ENCODE measurements around the gene NOC3L.

NOC3L gene

GRCh38 chr10:94308866-94309265, 53.9 kb downstream of the NOC3L start:
- Histone ChIP-seq H3K4me3 (replicated peaks; ENCODE audit: low read depth, low read length) (no peak overlapping the region), H3K27me3 (replicated peaks; ENCODE audit: control insufficient read depth, insufficient read depth, low read length) (no peaks in the 10 kb centered on the region), H3K36me3 (ENCODE audit: control insufficient read depth, insufficient read depth, low read length) (no peaks in the 10 kb centered on the region)
- no peak for TF ChIP-seq CTCF (IDR thresholded peaks at IDR 0.05; ENCODE audit: insufficient read depth, low read length, poor library complexity, severe bottlenecking)
- no peak for DNase-seq (ENCODE audit: extremely low read depth, insufficient read length)

GRCh38 chr10:94307046-94307615, 55.6 kb downstream of the NOC3L start:
- Histone ChIP-seq H3K27me3 (replicated peaks; ENCODE audit: control insufficient read depth, insufficient read depth, low read length) (no peaks in the 10 kb centered on the region), H3K4me3 (replicated peaks; ENCODE audit: low read depth, low read length) (no peak overlapping the region), H3K36me3 (ENCODE audit: control insufficient read depth, insufficient read depth, low read length) (no peaks in the 10 kb centered on the region)
- DNase-seq (ENCODE audit: extremely low read depth, insufficient read length) = no peak
- no peak for TF ChIP-seq CTCF (IDR thresholded peaks at IDR 0.05; ENCODE audit: insufficient read depth, low read length, poor library complexity, severe bottlenecking)

DNA sequence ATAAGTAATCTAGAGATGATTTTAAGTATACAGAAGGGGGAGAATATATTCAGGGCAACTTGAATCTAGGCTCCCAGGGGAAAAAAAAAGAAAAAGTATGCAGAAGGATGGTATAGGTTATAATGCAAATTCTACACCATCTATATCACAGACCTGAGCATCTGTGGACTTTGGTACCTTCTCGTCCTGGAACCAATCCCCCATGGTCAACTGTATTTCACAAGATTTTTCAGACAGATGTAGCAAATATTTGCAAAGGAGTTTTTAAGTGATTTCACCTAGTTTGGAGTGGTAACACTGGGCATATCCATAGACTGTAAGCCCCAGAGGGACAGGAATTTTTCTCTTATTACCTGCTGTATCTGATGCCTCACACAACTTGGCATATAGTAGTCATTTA, 58.8 kb downstream of the NOC3L start:
- H3K4me3 ChIP-seq (replicated peaks; ENCODE audit: low read depth, low read length) = no peak overlapping the region
- no peaks in the 10 kb centered on the region for H3K36me3 ChIP-seq (ENCODE audit: control insufficient read depth, insufficient read depth, low read length)
- TF ChIP-seq CTCF (IDR thresholded peaks at IDR 0.05; ENCODE audit: insufficient read depth, low read length, poor library complexity, severe bottlenecking) = no peak
- no peaks in the 10 kb centered on the region for H3K27me3 ChIP-seq (replicated peaks; ENCODE audit: control insufficient read depth, insufficient read depth, low read length)
- DNase-seq (ENCODE audit: extremely low read depth, insufficient read length) = no peak

- TF ChIP-seq CTCF (IDR thresholded peaks at IDR 0.05; ENCODE audit: insufficient read depth, low read length, poor library complexity, severe bottlenecking) = no peak
- DNase-seq (ENCODE audit: extremely low read depth, insufficient read length) = no peak
- Histone ChIP-seq H3K27me3 (replicated peaks; ENCODE audit: control insufficient read depth, insufficient read depth, low read length) (no peaks in the 10 kb centered on the region), H3K4me3 (replicated peaks; ENCODE audit: low read depth, low read length) (no peak overlapping the region), H3K36me3 (ENCODE audit: control insufficient read depth, insufficient read depth, low read length) (no peaks in the 10 kb centered on the region)
Observed at GRCh38 chr10:94300042-94300441, 62.7 kb downstream of the NOC3L start.

GRCh38 chr10:94299417-94299816, 63.3 kb downstream of the NOC3L start:
- DNase-seq (ENCODE audit: extremely low read depth, insufficient read length) = no peak
- H3K4me3 ChIP-seq (replicated peaks; ENCODE audit: low read depth, low read length) = no peak overlapping the region
- H3K27me3 ChIP-seq (replicated peaks; ENCODE audit: control insufficient read depth, insufficient read depth, low read length) = no peaks in the 10 kb centered on the region
- H3K36me3 ChIP-seq (ENCODE audit: control insufficient read depth, insufficient read depth, low read length) = no peaks in the 10 kb centered on the region
- no peak for TF ChIP-seq CTCF (IDR thresholded peaks at IDR 0.05; ENCODE audit: insufficient read depth, low read length, poor library complexity, severe bottlenecking)

- Histone ChIP-seq H3K4me3 (replicated peaks; ENCODE audit: low read depth, low read length) (no peak overlapping the region), H3K36me3 (ENCODE audit: control insufficient read depth, insufficient read depth, low read length) (no peaks in the 10 kb centered on the region), H3K27me3 (replicated peaks; ENCODE audit: control insufficient read depth, insufficient read depth, low read length) (no peaks in the 10 kb centered on the region; the same call in 1 of the 2 replicates)
- TF ChIP-seq CTCF (IDR thresholded peaks at IDR 0.05; ENCODE audit: insufficient read depth, low read length, poor library complexity, severe bottlenecking) = no peak
- no peak for DNase-seq (ENCODE audit: extremely low read depth, insufficient read length)
Observed at GRCh38 chr10:94294168-94294567, 68.6 kb downstream of the NOC3L start.

Data from GM06990 (cell line).